ENCODE measurements around the gene LSAMP.
"Not testable (repeated sequence)": the region's sequence is repeated elsewhere in the genome, so short reads cannot be mapped to it uniquely, and the experiment has no call there.

The LSAMP gene

GRCh38 chr3:115784739-115785536 is 660.3 kb downstream of the LSAMP start:
- no peak for DNase-seq

- peak; percentile 96 for DNase-seq
These were observed 661.1 kb downstream of the LSAMP start for GRCh38 chr3:115783938-115784738.

GRCh38 chr3:115783426-115783825 is 661.9 kb downstream of the LSAMP start:
- DNase-seq: not testable (repeated sequence)

- DNase-seq: no peak
These were observed 666.3 kb downstream of the LSAMP start for GRCh38 chr3:115779011-115779410.

- no peak for DNase-seq
These were observed 672.3 kb downstream of the LSAMP start for GRCh38 chr3:115772951-115773350.

- DNase-seq: no peak
These were observed 676.6 kb downstream of the LSAMP start for GRCh38 chr3:115768661-115769060.

GRCh38 chr3:115766587-115767482 is 678.5 kb downstream of the LSAMP start:
- DNase-seq: no peak

- no peak for DNase-seq
These were observed 683.4 kb downstream of the LSAMP start for GRCh38 chr3:115761927-115762305.

GRCh38 chr3:115760716-115761115 is 684.6 kb downstream of the LSAMP start:
- DNase-seq: no peak

- DNase-seq: peak; percentile 59
These were observed 687.1 kb downstream of the LSAMP start for GRCh38 chr3:115758076-115758763.

- not testable (repeated sequence) for DNase-seq
These were observed 692.3 kb downstream of the LSAMP start for GRCh38 chr3:115752978-115753377.
